GM19328 (cell line): Measurements from ENCODE around the gene PCARE.
"Not testable (repeated sequence)": the region's sequence is repeated elsewhere in the genome, so short reads cannot be mapped to it uniquely, and the experiment has no call there.

Source experiments
- ATAC-seq: cut with Tn5 transposase; IDR thresholded peaks from one replicate; pipeline ENCODE4 v1.9.1; 2021; ENCODE audit warnings: mild to moderate bottlenecking, moderate library complexity; ENCODE audit not compliant: unreplicated experiment

The PCARE gene

DNA sequence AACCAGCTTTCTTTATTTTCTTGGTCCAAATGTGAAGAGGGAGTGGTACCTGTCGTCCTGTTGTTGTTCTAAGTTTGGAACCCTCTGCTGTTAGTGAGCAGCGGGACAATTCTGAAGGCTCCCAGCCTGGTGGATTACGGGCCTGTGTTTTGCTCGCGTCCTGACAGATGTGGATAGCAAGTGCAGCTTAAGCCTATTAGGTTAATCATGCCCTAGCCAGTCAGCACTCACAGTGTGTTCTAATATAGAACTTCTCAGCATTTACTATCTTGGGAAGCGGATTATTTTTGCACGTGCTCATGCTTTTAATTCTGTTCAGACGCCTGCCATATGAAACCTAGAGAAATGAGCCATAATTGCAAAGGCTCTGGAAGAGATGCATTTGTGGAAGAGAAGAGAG, at the start of gene PCARE:
TSS of gene PCARE (minus strand) at position 113 of the 400 bp plus-strand sequence. CDS start 262 bp downstream, outside the sequence.
- ATAC-seq: no peak

DNA sequence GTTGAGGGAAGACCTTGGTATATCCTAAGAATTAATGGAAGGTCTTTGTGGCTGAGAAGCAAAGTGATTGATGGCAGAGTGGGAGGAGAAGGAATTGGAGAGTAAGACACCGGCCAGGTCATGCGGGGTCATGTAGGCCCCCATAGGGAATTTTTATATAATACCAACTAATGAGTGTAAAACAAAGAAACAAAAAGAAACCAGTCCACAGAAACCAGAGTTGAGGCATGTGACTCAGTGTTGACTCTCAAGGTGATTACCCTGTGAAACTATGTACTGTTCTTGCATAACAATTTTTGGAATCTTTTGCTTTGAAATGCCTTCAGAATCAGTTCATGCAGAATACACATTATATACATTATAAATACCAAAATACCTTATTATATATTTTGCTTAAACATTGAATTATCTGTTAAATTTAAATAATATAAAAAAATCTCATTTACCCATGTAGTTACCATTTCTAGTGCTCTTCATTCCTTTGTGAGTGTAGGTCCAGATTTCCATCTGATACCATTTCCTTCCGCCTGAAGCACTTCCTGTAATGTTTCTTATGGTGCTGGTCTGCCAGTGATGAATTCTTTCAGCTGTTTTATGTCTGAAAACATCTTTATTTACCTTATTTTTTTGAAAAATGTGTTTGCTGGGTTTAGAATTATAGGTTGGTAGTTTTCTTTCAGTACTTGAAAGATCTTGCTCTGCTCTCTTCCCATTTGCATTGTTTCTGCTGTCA, 49.5 kb upstream of the PCARE start:
- ATAC-seq: no peak

DNA sequence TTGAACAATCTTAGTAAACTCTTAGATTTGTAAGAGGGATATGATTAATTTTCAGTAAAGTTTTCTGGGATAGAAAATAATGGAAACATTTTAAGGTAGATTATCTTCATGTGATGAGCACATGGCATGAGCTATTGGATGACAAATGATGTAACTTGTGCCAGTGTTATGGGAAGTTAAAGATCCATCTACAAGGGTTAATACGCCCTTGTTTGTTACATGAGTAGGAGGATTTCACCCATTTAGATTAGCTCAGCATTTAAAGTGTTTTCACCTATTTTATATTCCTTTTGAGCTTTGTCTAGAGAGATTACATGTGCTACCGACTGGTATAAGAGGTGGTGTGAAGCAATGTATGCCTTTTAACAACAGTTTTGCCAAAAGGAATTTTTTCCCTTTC, 46.5 kb upstream of the PCARE start:
- no peak for ATAC-seq

DNA sequence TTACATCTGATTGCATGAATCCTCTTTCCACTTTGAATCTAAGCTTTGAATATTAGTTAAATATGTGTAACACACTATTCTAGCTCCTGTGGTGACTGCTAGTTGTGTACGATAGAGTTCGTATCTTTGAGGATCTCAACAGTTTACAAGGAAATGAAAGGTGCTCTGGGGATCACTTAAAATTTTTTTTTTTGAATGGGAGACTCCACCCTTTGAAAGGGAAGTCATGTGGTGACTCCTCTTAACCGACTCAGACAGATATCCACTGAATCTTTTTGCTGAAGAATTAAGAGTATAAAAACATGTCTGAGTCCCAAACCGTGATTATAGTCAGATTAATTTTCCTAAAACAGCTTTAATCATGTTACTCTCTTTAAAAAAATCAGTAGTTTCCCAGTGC, 44.9 kb upstream of the PCARE start:
- no peak for ATAC-seq

DNA sequence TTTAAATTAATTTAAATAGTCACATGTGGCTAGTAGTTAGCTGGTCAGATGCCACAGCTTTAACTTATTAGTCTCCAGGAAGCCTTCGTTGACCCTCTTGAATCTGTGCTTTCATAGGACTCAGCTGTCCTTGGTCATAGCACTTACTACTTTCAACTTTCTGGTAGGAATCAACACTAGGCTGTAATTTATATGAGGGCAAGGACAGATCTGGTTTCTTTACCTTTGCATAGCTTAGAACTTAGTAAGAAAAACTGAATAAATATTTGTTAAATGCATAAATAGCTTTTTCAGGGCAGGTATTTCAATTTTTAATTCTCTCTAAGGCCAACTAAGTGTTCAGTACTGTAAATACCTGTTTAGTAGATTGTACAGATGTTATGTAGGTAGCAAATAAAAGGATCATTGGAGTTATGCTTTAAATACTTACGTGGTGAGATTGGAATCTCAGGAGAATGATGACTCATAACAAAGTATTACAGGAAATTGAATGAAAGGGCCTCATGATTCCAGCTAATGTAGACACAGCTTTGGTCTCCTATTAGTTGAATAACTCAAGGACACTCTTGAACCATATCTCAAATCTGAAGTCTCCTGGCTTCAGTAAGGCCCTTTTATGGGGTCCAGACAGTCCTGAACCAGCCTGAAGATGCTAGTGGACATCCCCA, 43.4 kb upstream of the PCARE start:
- ATAC-seq: no peak

DNA sequence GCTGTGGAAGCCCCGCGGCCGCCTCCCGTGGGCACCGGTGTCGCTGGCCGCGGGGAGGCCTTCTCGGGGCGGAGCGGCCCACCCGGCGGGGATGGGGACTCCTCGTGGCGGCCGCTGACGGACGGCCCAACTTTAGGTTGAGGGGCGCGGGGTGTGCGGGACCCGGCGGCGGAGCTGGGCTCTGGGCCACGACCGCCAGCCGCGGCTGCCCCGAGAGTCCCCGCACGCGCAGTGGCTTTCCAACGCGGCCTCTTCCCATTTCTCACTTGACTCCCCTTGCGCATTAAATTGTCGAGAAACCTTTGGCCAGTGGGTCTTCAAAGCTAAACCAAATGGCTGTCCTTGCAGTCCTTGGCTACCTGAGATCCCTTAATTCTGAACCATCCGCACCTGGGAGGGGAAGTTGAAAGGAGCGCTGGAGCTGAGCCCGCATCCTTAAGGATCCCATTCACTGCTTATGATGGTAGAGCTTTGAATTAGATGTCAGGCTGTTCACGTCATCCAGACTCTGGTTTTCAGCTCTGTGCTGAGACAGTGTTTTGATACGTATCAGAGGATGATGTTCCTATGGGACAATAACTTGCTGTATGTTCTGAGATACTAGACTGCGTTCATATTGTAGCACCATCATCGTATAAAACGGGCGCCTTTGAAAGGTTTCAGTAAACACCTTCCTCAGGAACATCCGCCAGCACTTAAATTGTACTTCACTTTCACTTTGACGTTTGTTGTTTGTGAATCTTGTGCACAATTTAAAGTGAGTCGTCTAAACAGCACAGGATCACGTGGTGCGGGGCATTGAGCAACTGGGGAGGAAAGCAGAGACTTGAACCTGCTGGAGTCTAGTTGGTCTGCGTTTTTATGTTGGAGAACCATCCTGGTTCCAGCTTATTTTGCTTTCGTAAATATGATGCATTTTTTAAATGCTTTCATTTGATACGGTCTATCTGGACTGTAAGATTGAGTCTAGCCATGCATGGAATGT, 41.8 kb upstream of the PCARE start:
- peak; percentile 18 for ATAC-seq

DNA sequence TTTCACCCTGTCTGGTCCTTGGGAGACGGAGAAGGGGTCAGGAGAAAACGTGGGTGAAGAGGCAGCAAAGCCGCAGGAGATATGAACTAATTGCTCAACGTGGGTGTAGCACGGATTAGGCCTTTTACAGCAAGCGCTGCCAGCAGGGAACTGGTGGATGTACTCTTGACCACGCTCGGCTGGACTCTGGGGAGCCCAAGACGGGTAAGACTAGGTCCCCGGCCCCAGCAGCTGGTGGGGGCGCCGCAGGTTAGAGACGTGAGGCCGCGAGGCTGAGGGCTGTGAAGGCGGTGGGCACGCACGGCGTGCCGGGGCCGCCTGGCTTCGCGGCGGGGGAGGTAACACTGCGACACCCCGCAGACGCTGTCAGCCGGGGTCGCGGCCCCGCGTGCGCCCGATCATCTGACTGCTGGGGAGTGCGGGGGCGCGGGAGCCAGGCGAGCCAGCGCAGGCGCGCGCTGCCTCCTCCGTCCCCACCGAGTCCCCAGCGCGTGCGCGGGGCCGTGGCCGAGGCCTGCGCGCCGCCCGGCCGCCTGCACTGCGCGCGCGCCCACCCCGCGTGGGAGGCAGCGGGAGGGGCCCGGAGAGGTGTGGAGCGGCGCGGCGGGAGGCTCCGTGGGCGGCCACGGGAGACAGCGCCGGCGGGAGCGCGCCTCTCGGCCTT, 40.8 kb upstream of the PCARE start, which contains the start of gene CLIP4:
TSS of gene CLIP4 (plus strand) at position 470 of the 664 bp plus-strand sequence. CDS start 5,974 bp downstream, outside the sequence.
- ATAC-seq: peak; percentile 50

DNA sequence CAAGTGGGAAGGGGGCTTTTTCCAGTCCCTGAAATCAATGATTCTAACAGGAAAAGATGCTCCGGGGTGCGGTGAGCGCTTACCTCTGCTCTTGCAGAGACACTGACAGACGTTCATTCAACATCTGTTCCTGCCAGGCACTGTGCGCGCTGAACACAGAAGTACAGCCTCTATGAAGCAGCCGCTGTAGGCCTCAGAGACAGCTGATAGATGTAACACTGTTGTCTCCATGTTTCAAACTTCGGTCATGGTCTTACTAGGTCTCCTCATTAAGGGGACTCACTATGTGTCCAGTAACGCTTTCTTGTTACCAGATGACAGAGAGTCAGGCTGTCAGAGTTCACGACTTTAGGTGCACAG, 40.2 kb upstream of the PCARE start:
- ATAC-seq: no peak

DNA sequence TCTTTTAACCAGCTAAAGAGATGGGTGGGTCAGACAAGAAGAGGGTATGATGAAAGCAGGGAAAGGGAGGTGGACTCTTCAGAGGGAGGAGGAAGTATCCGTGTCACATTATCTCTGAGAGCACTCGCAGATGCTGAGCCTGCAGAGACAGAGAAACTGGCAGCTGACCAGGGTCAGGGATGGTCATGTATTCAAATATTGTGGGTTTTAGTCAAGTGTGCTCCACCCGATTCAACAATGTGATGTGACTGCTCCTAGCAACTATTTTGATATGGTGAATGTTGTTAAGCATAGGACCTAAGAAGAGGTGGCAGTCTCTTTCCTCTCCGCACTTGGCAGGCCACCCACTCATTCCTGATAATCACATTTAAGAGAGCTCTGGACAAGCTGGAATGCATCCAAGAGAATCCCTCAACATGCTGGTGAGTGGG, 39.6 kb upstream of the PCARE start:
- no peak for ATAC-seq

DNA sequence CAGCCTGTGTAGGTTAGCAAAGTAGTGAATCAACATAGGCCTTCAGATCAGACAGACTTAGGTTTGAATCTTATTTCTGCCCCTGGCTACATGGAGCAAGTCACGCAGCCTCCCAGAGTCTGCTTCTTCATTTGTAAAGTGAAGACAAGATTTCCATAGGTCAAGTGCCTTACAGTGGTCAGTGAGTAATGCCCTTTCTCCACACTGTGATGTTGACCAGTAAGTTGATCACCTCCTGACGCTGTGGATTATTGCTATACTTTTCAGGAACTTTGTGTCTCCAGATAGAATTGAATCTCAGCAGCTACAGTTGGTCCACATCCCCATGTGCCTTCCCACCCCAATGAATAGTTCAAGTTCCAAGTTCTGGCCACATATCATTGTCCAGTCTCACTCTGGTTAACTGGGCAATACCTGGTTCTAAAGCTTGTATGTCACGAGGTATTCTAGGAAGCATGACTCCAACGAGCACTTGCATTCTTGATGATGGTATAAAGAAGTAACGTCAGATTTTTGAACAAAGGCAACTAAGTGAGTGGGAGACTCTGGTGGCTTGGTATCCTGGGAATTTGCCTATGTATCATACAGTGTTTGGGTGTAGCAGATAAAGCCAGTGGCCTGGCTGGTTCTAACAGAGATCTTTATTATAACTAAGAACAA, 38.8 kb upstream of the PCARE start:
- ATAC-seq: no peak

DNA sequence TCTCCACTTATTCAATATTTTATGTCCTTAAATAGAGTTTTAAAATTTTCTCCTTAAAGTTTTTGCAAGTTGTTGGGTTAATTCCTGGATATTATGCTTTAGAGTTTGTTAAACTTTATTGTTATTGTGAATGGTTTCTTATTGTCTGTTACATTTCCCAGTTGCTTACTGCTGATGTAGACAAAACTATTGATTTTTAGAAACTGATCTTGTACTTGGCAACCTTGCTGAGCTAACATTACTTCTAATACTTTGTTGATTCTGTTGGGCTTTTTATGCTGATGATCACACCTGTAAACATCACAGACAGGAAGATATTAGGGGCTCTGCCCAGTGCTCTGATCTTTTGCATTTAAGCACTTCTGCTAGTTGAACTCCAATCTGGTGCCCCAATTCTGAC, 38.1 kb upstream of the PCARE start:
- ATAC-seq: no peak

DNA sequence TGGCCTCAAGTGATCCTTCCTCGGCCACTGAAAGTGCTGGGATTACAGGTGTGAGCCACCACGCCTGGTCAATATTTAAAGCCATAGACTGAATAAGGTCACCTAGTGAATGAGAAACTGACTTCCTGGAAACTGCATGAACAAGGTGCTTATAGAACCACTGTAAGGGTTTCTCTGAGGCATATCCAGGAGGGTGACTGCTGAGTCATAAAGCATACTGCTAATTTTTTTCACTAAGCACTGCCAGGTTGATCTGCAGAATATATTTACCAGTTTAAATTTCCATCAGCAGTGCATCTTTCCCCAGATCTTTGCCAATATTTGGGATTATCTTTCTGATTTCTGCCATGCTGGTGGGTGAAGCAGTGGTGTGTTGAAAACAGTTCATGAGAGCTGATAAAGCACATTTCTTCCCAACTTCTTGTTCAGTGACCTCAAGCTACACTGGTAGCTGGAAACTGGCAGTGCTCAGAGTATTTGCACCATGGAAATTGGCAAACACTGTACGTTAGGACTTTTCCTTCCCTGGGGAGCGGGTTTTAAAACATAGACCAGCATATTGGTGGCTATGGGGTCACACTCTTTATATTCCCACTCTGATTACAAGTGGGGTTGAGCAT, 36.7 kb upstream of the PCARE start:
- no peak for ATAC-seq

DNA sequence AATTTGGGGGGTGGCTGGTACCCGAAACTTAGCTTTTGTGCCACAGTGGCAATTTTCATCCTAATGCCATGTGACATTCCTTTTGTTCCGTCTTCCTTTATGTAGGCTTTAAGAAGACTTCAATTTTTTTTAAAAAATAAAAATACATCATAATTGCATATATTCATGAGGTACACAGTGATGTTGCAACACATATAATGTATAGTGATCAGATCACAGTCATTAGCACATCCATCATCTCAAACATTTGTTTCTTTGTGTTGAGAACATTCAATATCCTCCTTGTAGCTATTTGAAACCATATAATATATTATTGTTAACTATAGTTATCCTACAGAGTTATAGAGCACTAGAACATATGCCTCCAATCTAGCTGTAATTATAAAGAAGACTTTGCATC, 34.9 kb upstream of the PCARE start:
- no peak for ATAC-seq

DNA sequence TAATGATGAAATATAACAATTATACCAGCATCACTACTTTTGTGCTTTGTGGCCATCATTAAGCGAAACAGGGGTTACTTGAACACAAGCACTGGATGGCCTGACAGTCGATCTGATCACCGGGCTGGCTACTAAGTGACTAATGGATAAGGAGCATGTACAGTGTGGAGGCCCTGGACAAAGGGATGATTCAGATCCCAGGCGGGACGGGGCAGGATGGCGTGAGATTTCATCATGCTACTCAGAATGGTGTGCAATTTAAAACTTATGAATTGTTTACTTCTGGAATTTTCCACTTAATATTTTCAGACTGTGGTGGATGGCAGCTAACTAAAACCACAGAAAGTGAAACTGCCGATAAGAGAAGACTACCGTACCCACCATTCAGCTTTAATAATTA, 33.9 kb upstream of the PCARE start:
- no peak for ATAC-seq

DNA sequence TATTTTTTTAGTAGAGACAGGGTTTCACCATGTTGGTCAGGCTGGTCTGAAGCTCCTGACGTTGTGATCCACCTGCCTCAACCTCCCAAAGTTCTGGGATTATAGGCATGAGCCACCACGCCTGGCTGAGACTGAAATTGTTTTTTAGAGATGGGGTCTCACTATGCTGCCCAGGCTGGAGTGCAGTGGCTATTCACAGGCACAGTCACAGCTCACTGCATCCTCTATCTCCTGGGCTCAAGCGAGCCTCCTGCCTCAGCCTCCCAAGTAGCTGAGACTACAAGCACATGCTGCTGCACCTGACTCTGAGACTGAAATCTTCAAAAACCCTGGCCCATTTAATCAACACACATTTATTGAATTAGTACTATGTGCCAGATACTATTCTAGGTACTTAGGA, 33.2 kb upstream of the PCARE start:
- not testable (repeated sequence) for ATAC-seq

DNA sequence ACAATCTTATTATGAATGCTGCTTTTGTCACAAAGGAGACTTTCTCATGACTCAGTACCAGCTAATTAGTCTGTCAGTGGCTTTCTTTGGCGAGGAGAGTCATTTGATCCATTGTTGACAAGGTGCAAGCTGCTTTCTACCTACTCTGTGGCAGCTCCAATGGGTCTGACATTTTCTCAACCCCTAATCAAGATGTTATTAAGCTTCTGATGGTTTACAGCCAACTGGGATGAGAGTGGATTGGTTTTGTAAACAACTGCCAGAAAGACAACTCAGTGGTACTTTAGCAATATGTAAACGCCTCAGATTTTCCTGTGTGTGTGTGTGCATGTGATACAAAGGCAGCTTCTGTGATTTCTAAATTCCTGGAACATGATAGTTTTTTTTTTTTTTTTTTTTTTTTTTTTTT, 32.7 kb upstream of the PCARE start:
- no peak for ATAC-seq

DNA sequence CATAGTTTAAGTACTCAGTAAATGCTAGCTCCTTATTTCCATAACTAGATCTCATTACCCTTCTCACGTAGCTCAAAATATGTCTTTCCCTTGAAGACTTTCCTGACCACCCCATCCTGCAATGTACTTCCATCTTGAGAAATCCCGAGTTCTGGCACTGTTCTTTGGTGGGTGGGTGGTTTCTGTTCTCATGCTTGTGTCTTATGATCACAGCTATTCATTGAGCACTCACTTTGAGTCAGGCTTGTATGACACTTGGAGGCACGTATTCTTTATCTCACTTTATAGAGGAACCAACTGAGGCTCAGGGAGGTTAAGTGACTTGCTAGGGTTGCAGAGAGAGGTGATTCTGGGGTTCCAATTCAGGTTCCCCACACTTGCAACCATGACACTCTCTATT, 31.9 kb upstream of the PCARE start:
- no peak for ATAC-seq

DNA sequence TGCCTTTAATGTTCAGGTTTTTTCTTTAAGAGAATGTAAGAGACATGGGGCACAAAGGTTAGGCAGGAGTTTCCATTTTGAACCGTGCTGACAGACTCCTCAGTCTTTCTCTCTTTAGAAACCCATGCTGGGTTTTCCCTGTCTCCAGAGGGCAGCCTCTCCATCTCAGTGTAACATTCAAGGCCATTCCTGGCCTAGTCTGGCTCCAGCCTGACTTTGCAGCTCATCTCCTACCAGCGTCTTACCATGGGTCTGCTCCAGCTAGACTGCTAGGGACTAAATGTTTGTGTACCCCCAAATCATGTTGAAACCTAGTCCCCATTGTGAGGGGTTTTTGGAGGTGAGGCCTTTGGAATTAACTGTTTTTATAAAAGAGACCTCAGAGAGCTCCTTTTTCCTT, 31.1 kb upstream of the PCARE start:
- no peak for ATAC-seq

DNA sequence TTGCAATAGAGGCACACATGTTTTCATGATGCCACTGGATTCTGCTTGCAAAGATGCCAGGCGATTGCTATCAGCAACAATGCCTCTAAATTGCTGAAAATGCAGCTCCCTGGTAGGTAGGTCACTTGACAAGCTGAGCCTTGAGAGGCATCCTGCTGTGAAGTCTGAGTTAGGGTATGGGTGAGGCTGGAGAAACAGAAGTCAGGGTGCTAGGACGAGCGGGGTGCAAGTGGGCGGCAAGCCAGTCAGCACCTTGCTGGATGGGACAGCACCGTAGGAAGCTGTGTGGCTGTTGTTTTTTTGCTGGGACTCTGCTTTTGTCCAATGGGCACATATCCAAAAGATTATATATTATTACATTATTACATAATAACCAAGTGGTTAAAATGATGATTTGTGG, 30.4 kb upstream of the PCARE start:
- no peak for ATAC-seq

DNA sequence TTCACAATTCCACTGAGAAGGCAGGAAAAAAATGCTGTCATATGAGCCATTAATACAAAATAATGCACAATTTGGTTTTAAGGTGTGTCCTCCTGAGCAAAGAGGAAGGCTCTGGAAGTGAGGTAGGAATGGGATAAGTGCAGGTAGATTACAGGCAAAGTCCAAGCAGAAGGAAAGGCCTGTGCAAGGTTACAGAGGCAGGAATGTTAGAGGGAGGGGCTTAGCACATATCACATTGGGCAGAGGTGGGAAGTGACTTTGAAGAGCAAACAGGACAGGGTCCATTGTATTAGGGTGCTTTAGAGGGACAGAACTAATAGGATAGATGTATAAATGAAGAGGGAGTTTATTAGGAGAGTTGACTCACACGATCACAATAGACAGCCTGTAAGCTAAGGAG, 26.2 kb upstream of the PCARE start:
- ATAC-seq: no peak
